ENCODE measurements around the gene ATP5PB.

DNA sequence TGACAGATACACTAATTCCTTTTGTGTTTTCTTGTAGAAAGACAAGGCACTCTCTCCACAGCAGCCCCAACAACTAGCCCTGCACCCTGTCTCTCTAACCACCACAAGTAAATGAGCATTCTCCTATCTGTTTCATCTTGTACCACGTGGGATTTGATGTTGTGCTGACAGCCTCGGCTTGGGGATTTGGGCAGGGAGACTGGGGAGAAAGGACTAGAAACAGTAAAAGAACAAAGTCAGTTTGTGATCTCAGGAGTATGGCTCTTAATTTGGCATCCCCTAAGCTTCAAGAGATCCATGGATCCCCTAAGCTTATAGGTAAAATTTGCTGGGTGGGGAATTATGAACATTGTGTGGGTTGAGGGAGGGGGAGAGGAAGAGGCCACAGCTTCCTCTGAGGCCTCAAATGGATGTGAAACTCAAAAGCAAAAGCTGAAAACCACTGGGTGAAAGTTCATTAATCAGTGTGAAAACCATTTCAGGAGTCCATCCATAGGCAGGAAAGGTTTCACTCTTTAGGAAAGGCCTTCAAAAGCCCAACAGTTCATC is 27.6 kb downstream of the ATP5PB start:
- TF ChIP-seq, protein P1, sequence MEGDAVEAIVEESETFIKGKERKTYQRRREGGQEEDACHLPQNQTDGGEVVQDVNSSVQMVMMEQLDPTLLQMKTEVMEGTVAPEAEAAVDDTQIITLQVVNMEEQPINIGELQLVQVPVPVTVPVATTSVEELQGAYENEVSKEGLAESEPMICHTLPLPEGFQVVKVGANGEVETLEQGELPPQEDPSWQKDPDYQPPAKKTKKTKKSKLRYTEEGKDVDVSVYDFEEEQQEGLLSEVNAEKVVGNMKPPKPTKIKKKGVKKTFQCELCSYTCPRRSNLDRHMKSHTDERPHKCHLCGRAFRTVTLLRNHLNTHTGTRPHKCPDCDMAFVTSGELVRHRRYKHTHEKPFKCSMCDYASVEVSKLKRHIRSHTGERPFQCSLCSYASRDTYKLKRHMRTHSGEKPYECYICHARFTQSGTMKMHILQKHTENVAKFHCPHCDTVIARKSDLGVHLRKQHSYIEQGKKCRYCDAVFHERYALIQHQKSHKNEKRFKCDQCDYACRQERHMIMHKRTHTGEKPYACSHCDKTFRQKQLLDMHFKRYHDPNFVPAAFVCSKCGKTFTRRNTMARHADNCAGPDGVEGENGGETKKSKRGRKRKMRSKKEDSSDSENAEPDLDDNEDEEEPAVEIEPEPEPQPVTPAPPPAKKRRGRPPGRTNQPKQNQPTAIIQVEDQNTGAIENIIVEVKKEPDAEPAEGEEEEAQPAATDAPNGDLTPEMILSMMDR (optimal IDR thresholded peaks at IDR 0.05 in 1 of 3, IDR thresholded peaks at IDR 0.05 in 1 of 3, conservative IDR thresholded peaks at IDR 0.05 in 1 of 3; ENCODE audit: extremely low read depth in 1 of 3, insufficient read depth in 2 of 3, low read length in 3 of 3), result no peak
- TF ChIP-seq EZH2 (IDR thresholded peaks at IDR 0.05; ENCODE audit: low read length), result no peak
